ENCODE results near the gene MTUS2. TPM values are rescaled to one million over a fixed set of nuclear protein-coding genes. Genes with fewer than 3 reads are reported as not detected.

The MTUS2 gene
- total RNA-seq, 1 experiment from 2014 or later = 0.35 TPM

GRCh38 chr13:29491248-29491647 lies 671.1 kb downstream of the MTUS2 start:
- Histone ChIP-seq H2AFZ (ENCODE audit: low read length) (no peak overlapping the region), H3K4me1 (ENCODE audit: insufficient read depth, low read length) (peaks cover 9% of the 10 kb centered on the region; the same call in 1 of the 2 replicates), H3K23me2 (ENCODE audit: insufficient read length, low read depth, low read length, poor library complexity, severe bottlenecking) (no peaks in the 10 kb centered on the region), H2BK15ac (ENCODE audit: low read depth, low read length) (no peak overlapping the region), H2BK20ac (ENCODE audit: low read depth, low read length, poor library complexity, severe bottlenecking) (no peak overlapping the region), H3K27ac (ENCODE audit: insufficient read length, low read depth, low read length) (no peak overlapping the region), H3T11ph (ENCODE audit: low read length) (no peak overlapping the region), H3K56ac (ENCODE audit: insufficient read length, low read depth, low read length) (no peak overlapping the region), H3K4ac (ENCODE audit: low read depth, low read length) (no peak overlapping the region), H3K79me1 (ENCODE audit: insufficient read depth, low read depth, low read length, poor library complexity, severe bottlenecking) (no peaks in the 10 kb centered on the region), H3K4me2 (ENCODE audit: insufficient read depth, insufficient read length, low read length) (no peak overlapping the region), H3K9ac (ENCODE audit: extremely low read depth, insufficient read length, low read length) (no peak overlapping the region), H2BK5ac (ENCODE audit: insufficient read length, low read length) (no peak overlapping the region), H3K14ac (ENCODE audit: insufficient read depth, low read length) (no peak overlapping the region), H4K20me1 (ENCODE audit: control insufficient read depth, insufficient read depth, insufficient read length) (no peaks in the 10 kb centered on the region), H3K18ac (ENCODE audit: insufficient read length, low read depth, low read length) (no peak overlapping the region), H4K5ac (ENCODE audit: insufficient read length, low read depth, low read length) (no peak overlapping the region), H3K23ac (ENCODE audit: insufficient read length, low read depth, low read length) (no peak overlapping the region), H3K9me3 (ENCODE audit: control insufficient read depth, low read depth, low read length) (no peaks in the 10 kb centered on the region), H3K27me3 (ENCODE audit: insufficient read depth, low read length) (no peaks in the 10 kb centered on the region; the same call in 1 of the 2 replicates), H2AK5ac (ENCODE audit: insufficient read length, low read length) (no peak overlapping the region), H3K79me2 (ENCODE audit: insufficient read depth, low read length) (no peaks in the 10 kb centered on the region), H2BK12ac (ENCODE audit: insufficient read length, low read depth, low read length) (no peak overlapping the region), H4K91ac (ENCODE audit: insufficient read length, low read depth, low read length) (no peak overlapping the region), H4K8ac (replicated peaks; ENCODE audit: insufficient read length, low read depth, low read length) (no peak overlapping the region), H2BK120ac (ENCODE audit: low read depth, low read length, poor library complexity, severe bottlenecking) (no peak overlapping the region)
- no peak for TF ChIP-seq CTCF (conservative IDR thresholded peaks at IDR 0.05)
- 50% methylated on average over 2 of the region's 2 CpGs for WGBS (ENCODE audit: extremely low coverage, insufficient read length, low lambda C conversion rate)
- H3K27ac Mint-ChIP-seq = no peak overlapping the region
- H3K9me3 Mint-ChIP-seq = no peaks in the 10 kb centered on the region
- H3K36me3 Mint-ChIP-seq (ENCODE audit: insufficient read depth in 1 of 3, low read depth in 3 of 3) = no peaks in the 10 kb centered on the region
- H3K4me3 Mint-ChIP-seq = no peak overlapping the region
- DNase-seq = no peak
- H3K27me3 Mint-ChIP-seq (ENCODE audit: low read depth) = peaks cover 2% of the 10 kb centered on the region; the same call in 1 of the 2 replicates
- peaks cover 32 to 34% of the 10 kb centered on the region in 2 experiments for H3K4me1 Mint-ChIP-seq

Measured in H9 (cell line).